ENCODE measurements around the gene BMP5.

Gene BMP5

DNA sequence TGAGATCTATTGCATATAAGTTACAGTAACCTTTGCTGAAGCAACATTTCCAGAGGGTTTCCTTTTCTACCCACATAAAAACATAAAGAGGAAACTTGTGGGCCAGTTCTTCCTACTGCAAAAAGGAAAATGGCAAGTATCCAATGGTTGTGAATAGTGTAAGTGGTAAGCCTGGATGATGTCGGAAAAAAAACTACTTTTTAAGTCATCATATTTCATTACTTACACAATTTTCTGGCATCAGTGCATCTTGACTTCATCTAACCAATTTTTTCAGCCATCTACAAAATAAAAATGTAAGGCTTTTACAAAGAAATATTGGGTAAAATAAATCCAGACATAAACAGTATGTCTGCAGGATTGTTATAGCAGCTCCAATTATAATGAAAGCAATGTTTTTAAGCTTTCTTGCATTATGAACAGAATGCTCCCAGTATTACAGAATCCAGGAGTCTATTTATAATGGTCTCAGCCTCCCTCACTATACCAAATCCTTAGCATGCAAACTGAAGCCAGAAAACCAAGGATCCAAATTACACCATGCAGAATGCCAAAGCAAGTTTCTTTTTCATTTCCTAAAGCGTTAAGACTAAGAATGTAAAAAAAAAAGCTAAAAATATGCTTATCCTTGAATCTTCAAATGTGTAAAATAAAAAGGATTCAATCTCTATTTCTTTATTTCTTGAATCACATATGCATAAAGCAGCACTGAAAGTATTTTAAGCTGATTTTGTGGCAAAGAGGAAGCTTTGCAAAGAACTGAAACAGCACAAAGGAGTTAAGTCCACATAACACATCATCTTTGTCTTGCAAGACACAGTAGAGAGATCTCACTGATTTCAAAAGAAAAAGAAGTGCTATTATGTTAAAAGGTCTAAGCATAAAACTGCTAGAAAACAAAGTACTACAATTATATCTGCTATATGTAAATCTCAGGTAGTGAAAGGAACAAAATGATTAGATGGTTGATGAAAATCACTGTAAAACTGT, 169.6 kb downstream of the BMP5 start:
- DNase-seq, result no peak

DNA sequence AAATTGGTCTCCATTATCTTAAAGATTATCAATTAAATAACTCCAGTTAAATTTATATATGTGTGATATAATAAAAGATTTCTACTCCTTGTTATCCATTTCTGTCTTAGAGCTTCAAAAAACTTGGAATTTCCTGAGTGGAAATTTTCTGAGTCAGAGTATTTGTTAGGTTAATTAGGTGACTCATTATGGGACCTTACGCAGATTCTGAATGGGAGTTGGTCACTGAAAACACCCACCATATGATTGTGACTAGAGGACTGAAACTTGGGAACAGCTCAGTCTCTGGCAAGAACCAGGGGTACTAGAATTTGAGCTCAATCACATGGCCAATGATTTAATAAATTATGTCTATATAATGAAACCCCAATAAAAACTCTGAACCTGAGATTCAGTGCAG, 171.0 kb downstream of the BMP5 start:
- no peak for DNase-seq
